Astrocyte (in vitro differentiated cells and primary cell): ENCODE results near the gene NUCKS1. TPM values are rescaled to one million over a fixed set of nuclear protein-coding genes. Genes with fewer than 3 reads are reported as not detected.

Experiments used
- DNase-seq: peaks from one replicate; pipeline ENCODE4 v3.0.0-alpha.2; 2010; ENCODE audit warnings: low read depth
- FAIRE-seq: peaks from 2 replicates; lab custom pipeline; 2011; peaks lifted over from hg19 to GRCh38; lab: Jason Lieb, UNC
- H2AFZ ChIP-seq: 2 replicates; pipeline ENCODE4 v1.6.0; 2012; ENCODE audit warnings: low read depth, low read length, inconsistent platforms
- H3K27ac ChIP-seq: 2 replicates; pipeline ENCODE4 v1.5.1; 2011; ENCODE audit warnings: low read depth, low read length, inconsistent platforms
- H3K27me3 ChIP-seq: 2 replicates; pipeline ENCODE4 v1.6.0; 2011; ENCODE audit warnings: low read length, inconsistent platforms; ENCODE audit not compliant: insufficient read depth
- H3K36me3 ChIP-seq: 2 replicates; pipeline ENCODE4 v1.5.1; 2011; ENCODE audit warnings: low read length, inconsistent platforms; ENCODE audit not compliant: insufficient read depth
- H3K4me1 ChIP-seq: 2 replicates; pipeline ENCODE4 v1.5.1; 2011; ENCODE audit warnings: low read length, inconsistent platforms; ENCODE audit not compliant: insufficient read depth
- H3K4me2 ChIP-seq: 2 replicates; pipeline ENCODE4 v1.6.0; 2012; ENCODE audit warnings: low read length, inconsistent platforms
- H3K4me3 ChIP-seq: 2 replicates; pipeline ENCODE4 v1.5.1; 2011; ENCODE audit warnings: low read depth, mild to moderate bottlenecking, low read length, inconsistent platforms; ENCODE audit not compliant: insufficient read depth
- H3K79me2 ChIP-seq: 2 replicates; pipeline ENCODE4 v1.6.0; 2012; ENCODE audit warnings: mild to moderate bottlenecking, low read length, inconsistent platforms; ENCODE audit not compliant: insufficient read depth
- H3K9ac ChIP-seq: 2 replicates; pipeline ENCODE4 v1.6.0; 2012; ENCODE audit warnings: mild to moderate bottlenecking, low read length, inconsistent platforms
- H3K9me3 ChIP-seq: 2 replicates; pipeline ENCODE4 v1.5.1; 2012; ENCODE audit warnings: low read depth, mild to moderate bottlenecking, low read length, inconsistent platforms; ENCODE audit not compliant: insufficient read depth
- H4K20me1 ChIP-seq: 2 replicates; pipeline ENCODE4 v1.6.0; 2012; ENCODE audit warnings: low read length, inconsistent platforms; ENCODE audit not compliant: insufficient read depth
- H3K27ac Mint-ChIP-seq: one replicate; pipeline ENCODE4 v1.8.0; 2021; ENCODE audit warnings: mild to moderate bottlenecking, mixed read lengths; ENCODE audit not compliant: unreplicated experiment
- H3K27me3 Mint-ChIP-seq: one replicate; pipeline ENCODE4 v1.8.0; 2021; ENCODE audit warnings: low read depth, mixed read lengths; ENCODE audit not compliant: unreplicated experiment
- H3K36me3 Mint-ChIP-seq: one replicate; pipeline ENCODE4 v1.8.0; 2021; ENCODE audit warnings: low read depth, mixed read lengths; ENCODE audit not compliant: unreplicated experiment
- H3K4me1 Mint-ChIP-seq: one replicate; pipeline ENCODE4 v1.8.0; 2021; ENCODE audit warnings: low read depth, mixed read lengths; ENCODE audit not compliant: unreplicated experiment
- H3K4me3 Mint-ChIP-seq: one replicate; pipeline ENCODE4 v1.8.0; 2021; ENCODE audit warnings: mild to moderate bottlenecking, moderate library complexity, mixed read lengths; ENCODE audit not compliant: unreplicated experiment
- H3K9me3 Mint-ChIP-seq: one replicate; pipeline ENCODE4 v1.8.0; 2021; ENCODE audit warnings: mild to moderate bottlenecking, mixed read lengths; ENCODE audit not compliant: unreplicated experiment
- EZH2 ChIP-seq: IDR thresholded peaks from 2 replicates; pipeline ENCODE4 v1.6.1; 2012; ENCODE audit warnings: mild to moderate bottlenecking, low read length, inconsistent platforms; ENCODE audit not compliant: insufficient read depth
- total RNA-seq: library from RNA; stranded (reverse); gene quantifications from 2 replicates; pipeline ENCODE4 v1.2.1, GENCODE V29; 2021
- TF ChIP-seq, protein P1 (sequence below): IDR thresholded peaks from 2 replicates; pipeline ENCODE4 v1.5.1; 2011; ENCODE audit warnings: low read depth, mild to moderate bottlenecking, inconsistent platforms, low read length, moderate library complexity; ENCODE audit not compliant: insufficient read depth

Gene NUCKS1
- total RNA-seq, 1 donor from 2014 or later, result 169 TPM

DNA sequence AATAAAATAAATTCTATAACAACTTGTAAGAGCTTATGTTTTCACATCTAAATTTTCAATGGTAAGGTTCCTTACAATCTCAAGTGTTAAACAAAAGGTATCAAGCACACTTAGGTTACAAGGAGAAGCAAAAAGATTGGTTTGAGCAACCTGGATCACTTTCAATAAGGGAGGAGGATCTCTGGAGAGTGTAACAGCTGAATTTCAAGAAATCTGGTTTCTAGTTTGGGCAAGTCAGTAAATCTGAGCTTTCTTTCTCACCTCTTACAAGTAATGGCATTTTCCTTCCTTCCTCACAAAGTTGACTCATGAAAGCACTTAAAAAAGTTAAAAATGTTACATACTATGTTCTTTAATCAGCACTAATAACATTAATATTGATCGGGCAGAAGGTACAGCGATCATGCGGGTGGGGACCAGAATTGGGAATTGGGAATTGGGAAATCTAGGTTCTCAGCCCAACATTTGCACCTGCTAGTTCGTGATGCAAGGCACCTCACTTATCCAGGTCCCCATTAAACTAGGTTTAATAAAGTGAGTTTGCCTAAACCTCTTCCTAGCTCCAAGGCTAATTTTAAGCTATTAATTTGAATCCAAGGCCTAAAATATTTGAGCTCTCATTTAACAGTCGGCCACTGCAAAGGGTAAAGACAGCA, 3.1 kb downstream of the NUCKS1 start:
- Mint-ChIP-seq H3K36me3 (peaks cover 5% of the 10 kb centered on the region), H3K27ac (no peak overlapping the region)

DNA sequence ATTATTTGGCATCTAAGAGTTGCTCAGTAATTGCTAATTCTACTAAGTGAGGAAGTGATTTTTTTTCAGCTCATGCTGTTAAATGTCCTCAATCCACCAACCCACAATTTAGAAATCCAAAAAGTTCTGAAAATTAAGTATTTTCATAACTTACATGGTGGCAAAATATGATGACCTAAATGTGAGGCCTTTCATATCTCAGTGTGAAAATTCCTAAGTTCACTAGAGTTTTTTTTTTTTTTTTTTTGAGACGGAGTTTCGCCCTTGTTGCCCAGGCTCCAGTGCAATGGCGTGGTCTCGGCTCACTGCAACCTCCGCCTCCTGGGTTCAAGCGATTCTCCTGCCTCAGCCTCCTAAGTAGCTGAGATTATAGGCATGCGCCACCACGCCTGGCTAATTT, 5.6 kb downstream of the NUCKS1 start:
- Mint-ChIP-seq H3K4me3 (no peak overlapping the region), H3K9me3 (no peaks in the 10 kb centered on the region)

More for the DNA sequence above, 3.1 kb downstream of the NUCKS1 start:
- Mint-ChIP-seq H3K4me3 (peak overlapping the region; percentile 97), H3K27me3 (no peaks in the 10 kb centered on the region), H3K4me1 (peaks cover 17% of the 10 kb centered on the region), H3K9me3 (no peaks in the 10 kb centered on the region)
- H3K9ac ChIP-seq, result peak overlapping the region; percentile 98
- FAIRE-seq (no peak), DNase-seq (peak; percentile 4)
- no peak overlapping the region for H3K27ac ChIP-seq
- peaks cover 15% of the 10 kb centered on the region for H3K4me1 ChIP-seq
- H3K4me3 ChIP-seq, result peak overlapping the region; percentile 86
- peaks cover 2% of the 10 kb centered on the region for H3K36me3 ChIP-seq
- TF ChIP-seq, protein P1, sequence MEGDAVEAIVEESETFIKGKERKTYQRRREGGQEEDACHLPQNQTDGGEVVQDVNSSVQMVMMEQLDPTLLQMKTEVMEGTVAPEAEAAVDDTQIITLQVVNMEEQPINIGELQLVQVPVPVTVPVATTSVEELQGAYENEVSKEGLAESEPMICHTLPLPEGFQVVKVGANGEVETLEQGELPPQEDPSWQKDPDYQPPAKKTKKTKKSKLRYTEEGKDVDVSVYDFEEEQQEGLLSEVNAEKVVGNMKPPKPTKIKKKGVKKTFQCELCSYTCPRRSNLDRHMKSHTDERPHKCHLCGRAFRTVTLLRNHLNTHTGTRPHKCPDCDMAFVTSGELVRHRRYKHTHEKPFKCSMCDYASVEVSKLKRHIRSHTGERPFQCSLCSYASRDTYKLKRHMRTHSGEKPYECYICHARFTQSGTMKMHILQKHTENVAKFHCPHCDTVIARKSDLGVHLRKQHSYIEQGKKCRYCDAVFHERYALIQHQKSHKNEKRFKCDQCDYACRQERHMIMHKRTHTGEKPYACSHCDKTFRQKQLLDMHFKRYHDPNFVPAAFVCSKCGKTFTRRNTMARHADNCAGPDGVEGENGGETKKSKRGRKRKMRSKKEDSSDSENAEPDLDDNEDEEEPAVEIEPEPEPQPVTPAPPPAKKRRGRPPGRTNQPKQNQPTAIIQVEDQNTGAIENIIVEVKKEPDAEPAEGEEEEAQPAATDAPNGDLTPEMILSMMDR, result no peak
- no peak for TF ChIP-seq EZH2
- no peak overlapping the region for H2AFZ ChIP-seq
- peaks cover 68% of the 10 kb centered on the region for H4K20me1 ChIP-seq
- H3K27me3 ChIP-seq, result no peaks in the 10 kb centered on the region
- H3K9me3 ChIP-seq, result no peaks in the 10 kb centered on the region
- H3K79me2 ChIP-seq, result peaks cover 75% of the 10 kb centered on the region
- H3K4me2 ChIP-seq, result peak overlapping the region; percentile 86

More for the DNA sequence above, 5.6 kb downstream of the NUCKS1 start:
- Histone ChIP-seq H3K4me3 (no peak overlapping the region), H3K27ac (no peak overlapping the region), H3K4me1 (peaks cover 13% of the 10 kb centered on the region), H3K36me3 (peaks cover 2% of the 10 kb centered on the region), H3K9me3 (no peaks in the 10 kb centered on the region), H3K4me2 (no peak overlapping the region), H2AFZ (no peak overlapping the region), H3K79me2 (peaks cover 98% of the 10 kb centered on the region), H3K27me3 (no peaks in the 10 kb centered on the region), H3K9ac (no peak overlapping the region), H4K20me1 (peaks cover 85% of the 10 kb centered on the region)
- FAIRE-seq (no peak), DNase-seq (no peak)
- no peak for TF ChIP-seq EZH2
- TF ChIP-seq, protein P1, result no peak
- H3K27me3 Mint-ChIP-seq, result no peaks in the 10 kb centered on the region
- no peaks in the 10 kb centered on the region for H3K36me3 Mint-ChIP-seq
- peaks cover 17% of the 10 kb centered on the region for H3K4me1 Mint-ChIP-seq
- H3K27ac Mint-ChIP-seq, result no peak overlapping the region
